Prostate gland (tissue), 2 donors: Measurements from ENCODE around the gene SARDH. TPM values are rescaled to one million over a fixed set of nuclear protein-coding genes. Genes with fewer than 3 reads are reported as not detected.

Experiments used
- DNase-seq: peaks from one replicate; pipeline ENCODE4 v3.0.0-alpha.2; 2019; ENCODE audit warnings: low spot score
- H3K27ac ChIP-seq, 2 donors: fragments of 200-600 bp; sonication (generic); 2 replicates each; pipeline ENCODE4 v1.5.1; 2017 to 2019
- H3K27me3 ChIP-seq: fragments of 200-600 bp; sonication (generic); replicated peaks from 2 replicates; pipeline ENCODE4 v1.5.1; 2019; ENCODE audit not compliant: insufficient read depth
- H3K36me3 ChIP-seq, 2 donors: fragments of 200-600 bp; sonication (generic); 1 replicate in 1 of 2; 2 replicates in 1 of 2; pipeline versions ENCODE4 v1.5.1 to v1.8.1; 2017 to 2019
- H3K4me1 ChIP-seq: fragments of 200-600 bp; sonication (generic); replicated peaks from 2 replicates; pipeline ENCODE4 v1.5.1; 2019
- H3K4me3 ChIP-seq, 2 donors: fragments of 200-600 bp; sonication (generic); 2 replicates each; pipeline ENCODE4 v1.5.1; 2017 to 2019
- H3K9me3 ChIP-seq: fragments of 200-600 bp; sonication (generic); 2 replicates; pipeline ENCODE4 v1.5.1; 2017
- POLR2A ChIP-seq: fragments of 450-650 bp; IDR thresholded peaks from one replicate; pipeline ENCODE4 v1.6.1; 2016; ENCODE audit warnings: antibody characterized with exemption, mild to moderate bottlenecking
- POLR2AphosphoS5 ChIP-seq: sonication (generic); formaldehyde crosslinking; IDR thresholded peaks from one replicate; pipeline ENCODE4 v1.6.1; 2017; ENCODE audit warnings: antibody characterized with exemption
- WGBS: methylation state at CpG from one replicate; pipeline ENCODE4 v1.1.5; 2018; 5-methylcytosine and 5-hydroxymethylcytosine counted together
- intact Hi-C: fragments of 100-400 bp; cut with DNase I; formaldehyde crosslinking; loops from one replicate; pipeline ENCODE4 v1.14.2; 2022
- total RNA-seq, 2 donors: library from RNA; depleted of rRNA; stranded (reverse); fragments of >200 nt; gene quantifications; one replicate each; pipeline ENCODE4 v1.1.0, GENCODE V29; 2016
- TF ChIP-seq, protein P1 (sequence below), 4 experiments: fragments of 200-600 bp in 2 of 4; fragments of 450-650 bp in 2 of 4; sonication (generic) in 2 of 4; IDR thresholded peaks; 1 replicate in 3 of 4; 2 replicates in 1 of 4; pipeline ENCODE4 v1.5.1; 2016 to 2019; ENCODE audit warnings: antibody characterized with exemption in 4 of 4, mild to moderate bottlenecking in 2 of 4, moderate library complexity in 2 of 4

SARDH gene
- total RNA-seq, 2 donors from 2014 or later: 6.7 to 7.2 TPM

DNA sequence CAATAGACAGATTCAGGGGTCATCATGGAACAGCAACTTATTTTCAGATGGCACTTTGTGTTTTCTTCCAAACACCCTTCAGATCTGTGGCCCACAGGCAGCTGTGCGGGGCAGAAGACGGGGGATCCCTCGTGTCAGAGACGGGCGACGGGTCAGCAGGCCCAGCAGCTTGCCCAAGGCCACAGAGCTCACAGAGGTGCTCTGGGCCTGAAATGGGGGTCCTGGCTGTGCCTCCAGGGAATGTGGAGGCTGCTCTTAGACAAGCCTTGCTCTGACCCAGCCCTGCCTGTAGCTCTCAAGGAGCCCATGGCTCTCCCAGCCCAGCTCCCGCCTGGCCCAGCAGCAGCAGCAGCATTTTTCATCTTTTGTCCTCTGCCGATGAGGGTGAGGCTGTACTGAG, 40.9 kb upstream of the SARDH start:
- DNase-seq: no peak
- Histone ChIP-seq H3K9me3 (no peaks in the 10 kb centered on the region), H3K36me3 (peaks cover 1 to 9% of the 10 kb centered on the region in 2 donors), H3K4me1 (no peaks in the 10 kb centered on the region), H3K27me3 (no peaks in the 10 kb centered on the region), H3K27ac (no peak overlapping the region), H3K4me3 (no peak overlapping the region)
- TF ChIP-seq POLR2AphosphoS5 (no peak), POLR2A (no peak)
- TF ChIP-seq, protein P1, sequence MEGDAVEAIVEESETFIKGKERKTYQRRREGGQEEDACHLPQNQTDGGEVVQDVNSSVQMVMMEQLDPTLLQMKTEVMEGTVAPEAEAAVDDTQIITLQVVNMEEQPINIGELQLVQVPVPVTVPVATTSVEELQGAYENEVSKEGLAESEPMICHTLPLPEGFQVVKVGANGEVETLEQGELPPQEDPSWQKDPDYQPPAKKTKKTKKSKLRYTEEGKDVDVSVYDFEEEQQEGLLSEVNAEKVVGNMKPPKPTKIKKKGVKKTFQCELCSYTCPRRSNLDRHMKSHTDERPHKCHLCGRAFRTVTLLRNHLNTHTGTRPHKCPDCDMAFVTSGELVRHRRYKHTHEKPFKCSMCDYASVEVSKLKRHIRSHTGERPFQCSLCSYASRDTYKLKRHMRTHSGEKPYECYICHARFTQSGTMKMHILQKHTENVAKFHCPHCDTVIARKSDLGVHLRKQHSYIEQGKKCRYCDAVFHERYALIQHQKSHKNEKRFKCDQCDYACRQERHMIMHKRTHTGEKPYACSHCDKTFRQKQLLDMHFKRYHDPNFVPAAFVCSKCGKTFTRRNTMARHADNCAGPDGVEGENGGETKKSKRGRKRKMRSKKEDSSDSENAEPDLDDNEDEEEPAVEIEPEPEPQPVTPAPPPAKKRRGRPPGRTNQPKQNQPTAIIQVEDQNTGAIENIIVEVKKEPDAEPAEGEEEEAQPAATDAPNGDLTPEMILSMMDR (IDR thresholded peaks at IDR 0.05): no peak
- 92% methylated on average over 8 of the region's 8 CpGs for WGBS
- intact Hi-C loops: no loop called here

DNA sequence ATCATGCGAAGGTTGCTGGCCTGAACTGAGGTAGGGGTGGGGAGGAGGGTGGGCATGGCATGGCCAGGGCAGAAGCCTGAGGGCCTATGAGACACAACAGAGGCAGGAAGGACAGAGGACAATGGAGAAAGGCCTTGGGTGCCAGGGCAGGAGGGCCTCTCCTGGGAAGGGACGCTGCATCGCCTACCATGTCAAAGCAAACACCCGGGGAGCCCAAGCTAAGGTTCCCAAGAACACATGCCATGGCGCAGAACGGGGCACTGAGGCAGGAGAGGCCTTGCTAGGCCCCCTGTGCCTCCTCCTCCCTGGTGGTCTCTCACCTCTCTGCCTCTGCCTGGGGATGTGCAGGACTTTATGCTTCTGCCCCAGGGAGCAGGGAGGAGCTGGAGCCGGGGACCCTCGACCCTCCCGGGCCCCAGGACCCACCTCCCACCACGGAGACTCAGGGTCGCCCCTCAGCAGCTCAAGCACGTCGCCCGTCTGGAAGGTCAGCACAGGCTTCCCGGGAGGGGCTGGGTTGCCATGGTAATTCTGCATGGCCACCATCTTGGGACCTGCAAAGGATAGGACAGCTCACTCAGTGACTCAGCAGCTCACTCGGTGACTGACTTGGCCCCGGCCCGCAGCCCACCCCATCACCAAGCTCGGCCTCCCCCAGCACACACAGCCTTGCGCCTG, 40.3 kb upstream of the SARDH start:
- no peak for DNase-seq
- no peaks in the 10 kb centered on the region for H3K27me3 ChIP-seq
- no peaks in the 10 kb centered on the region for H3K9me3 ChIP-seq
- no peaks in the 10 kb centered on the region for H3K4me1 ChIP-seq
- H3K27ac ChIP-seq: no peak overlapping the region
- H3K4me3 ChIP-seq: no peak overlapping the region
- H3K36me3 ChIP-seq: peaks cover 3 to 9% of the 10 kb centered on the region in 2 donors
- TF ChIP-seq POLR2AphosphoS5 (no peak), POLR2A (no peak)
- TF ChIP-seq, protein P1 (IDR thresholded peaks at IDR 0.05): no peak
- 92% methylated on average over 20 of the region's 20 CpGs for WGBS
- intact Hi-C loops: no loop called here

DNA sequence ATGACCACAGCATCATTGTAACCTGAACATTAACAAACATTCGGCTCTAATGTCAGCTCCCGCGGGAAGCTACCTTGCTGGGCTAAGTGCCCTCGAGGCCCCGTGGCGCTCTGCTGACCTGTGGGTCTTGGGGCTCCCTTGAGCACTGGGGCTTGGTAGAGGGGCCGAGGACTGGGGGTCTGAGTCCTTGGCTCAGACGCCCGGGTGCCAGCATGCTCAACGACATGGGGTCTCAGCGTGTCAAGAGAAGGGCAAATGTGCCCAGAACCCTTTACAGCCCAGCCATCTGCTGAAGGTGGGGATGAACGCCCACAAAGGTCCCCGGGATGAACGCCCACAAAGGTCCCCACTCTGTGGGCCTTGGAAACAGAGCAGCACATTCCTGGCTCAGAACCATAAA, 39.7 kb upstream of the SARDH start:
- Histone ChIP-seq H3K36me3 (peaks cover 3 to 9% of the 10 kb centered on the region in 2 donors), H3K27me3 (no peaks in the 10 kb centered on the region), H3K9me3 (no peaks in the 10 kb centered on the region), H3K4me1 (no peaks in the 10 kb centered on the region), H3K4me3 (no peak overlapping the region), H3K27ac (no peak overlapping the region)
- TF ChIP-seq, protein P1 (IDR thresholded peaks at IDR 0.05): no peak
- TF ChIP-seq POLR2AphosphoS5 (no peak), POLR2A (no peak)
- DNase-seq: no peak
- 94% methylated on average over 14 of the region's 14 CpGs for WGBS
- intact Hi-C loops: no loop called here

DNA sequence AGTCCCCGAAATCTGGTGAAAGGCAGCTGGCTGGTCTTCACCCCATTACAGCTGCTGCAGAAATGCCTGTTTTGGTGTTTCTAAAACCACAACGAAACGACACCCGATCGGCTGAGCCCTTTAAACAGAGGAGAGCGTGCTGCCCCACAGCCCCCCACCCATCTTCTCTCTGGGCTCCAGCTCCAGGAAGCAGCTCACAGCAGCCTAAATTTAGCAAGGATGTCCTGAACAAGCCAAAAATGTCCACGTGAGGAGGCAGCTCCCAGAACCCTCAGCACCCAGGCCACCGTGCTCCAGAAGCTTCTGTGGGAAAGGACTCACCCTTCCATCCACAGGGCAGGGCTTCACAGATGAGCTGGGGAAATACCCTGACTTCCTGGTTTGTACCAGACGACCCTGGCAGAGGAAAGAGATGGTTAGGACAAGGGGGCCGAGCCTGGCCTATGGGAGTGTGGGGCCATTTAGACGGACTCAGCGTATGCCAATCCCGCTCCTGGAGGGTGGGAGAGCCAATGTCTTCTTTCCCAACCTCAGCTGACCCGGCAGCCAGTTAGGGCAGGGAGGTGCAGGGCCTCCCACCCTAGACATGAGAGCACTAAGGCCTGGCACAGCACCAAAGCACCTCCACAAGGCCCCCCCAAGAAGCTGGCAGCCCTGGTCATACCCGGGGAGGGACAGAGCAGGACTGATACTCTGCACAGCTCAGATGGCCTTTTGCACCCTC, 39.1 kb upstream of the SARDH start:
- no peaks in the 10 kb centered on the region for H3K4me1 ChIP-seq
- intact Hi-C loops: no loop called here
- DNase-seq: no peak
- peaks cover 3 to 9% of the 10 kb centered on the region in 2 donors for H3K36me3 ChIP-seq
- H3K9me3 ChIP-seq: no peaks in the 10 kb centered on the region
- TF ChIP-seq, protein P1 (IDR thresholded peaks at IDR 0.05): no peak
- no peak for TF ChIP-seq POLR2A
- TF ChIP-seq POLR2AphosphoS5: peak; percentile 6
- H3K27ac ChIP-seq: no peak overlapping the region
- WGBS: 78% methylated on average over 15 of the region's 15 CpGs
- no peak overlapping the region for H3K4me3 ChIP-seq
- no peaks in the 10 kb centered on the region for H3K27me3 ChIP-seq
